ENCODE measurements around the gene INSRR. TPM values are rescaled to one million over a fixed set of nuclear protein-coding genes. Genes with fewer than 3 reads are reported as not detected.
A peak's percentile ranks its signal among the peaks of the same experiment; 100 is the strongest.

Gene INSRR
- total RNA-seq, 1 donor from 2014 or later, result 1.7 TPM

- Mint-ChIP-seq H3K4me1 (ENCODE audit: unreplicated experiment) (peaks cover 48% of the 10 kb centered on the region), H3K27ac (no peak overlapping the region), H3K9me3 (no peaks in the 10 kb centered on the region), H3K4me3 (no peak overlapping the region), H3K27me3 (peaks cover 2% of the 10 kb centered on the region), H3K36me3 (peaks cover 17% of the 10 kb centered on the region)
- DNase-seq (ENCODE audit: extremely low spot score, unreplicated experiment), result no peak
- TF ChIP-seq, protein P1, sequence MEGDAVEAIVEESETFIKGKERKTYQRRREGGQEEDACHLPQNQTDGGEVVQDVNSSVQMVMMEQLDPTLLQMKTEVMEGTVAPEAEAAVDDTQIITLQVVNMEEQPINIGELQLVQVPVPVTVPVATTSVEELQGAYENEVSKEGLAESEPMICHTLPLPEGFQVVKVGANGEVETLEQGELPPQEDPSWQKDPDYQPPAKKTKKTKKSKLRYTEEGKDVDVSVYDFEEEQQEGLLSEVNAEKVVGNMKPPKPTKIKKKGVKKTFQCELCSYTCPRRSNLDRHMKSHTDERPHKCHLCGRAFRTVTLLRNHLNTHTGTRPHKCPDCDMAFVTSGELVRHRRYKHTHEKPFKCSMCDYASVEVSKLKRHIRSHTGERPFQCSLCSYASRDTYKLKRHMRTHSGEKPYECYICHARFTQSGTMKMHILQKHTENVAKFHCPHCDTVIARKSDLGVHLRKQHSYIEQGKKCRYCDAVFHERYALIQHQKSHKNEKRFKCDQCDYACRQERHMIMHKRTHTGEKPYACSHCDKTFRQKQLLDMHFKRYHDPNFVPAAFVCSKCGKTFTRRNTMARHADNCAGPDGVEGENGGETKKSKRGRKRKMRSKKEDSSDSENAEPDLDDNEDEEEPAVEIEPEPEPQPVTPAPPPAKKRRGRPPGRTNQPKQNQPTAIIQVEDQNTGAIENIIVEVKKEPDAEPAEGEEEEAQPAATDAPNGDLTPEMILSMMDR (conservative IDR thresholded peaks at IDR 0.05), result no peak
Observed at GRCh38 chr1:156802421-156802935, 56.4 kb downstream of the INSRR start.

GRCh38 chr1:156801409-156802121 is 57.4 kb downstream of the INSRR start:
- H3K27me3 Mint-ChIP-seq, result no peaks in the 10 kb centered on the region

GRCh38 chr1:156797212-156797871 is 61.6 kb downstream of the INSRR start:
- Mint-ChIP-seq H3K9me3 (no peaks in the 10 kb centered on the region), H3K4me1 (ENCODE audit: unreplicated experiment) (peaks cover 37% of the 10 kb centered on the region), H3K27ac (no peak overlapping the region), H3K27me3 (no peaks in the 10 kb centered on the region), H3K4me3 (no peak overlapping the region), H3K36me3 (peaks cover 36% of the 10 kb centered on the region)
- DNase-seq (ENCODE audit: extremely low spot score, unreplicated experiment), result no peak
- TF ChIP-seq, protein P1 (conservative IDR thresholded peaks at IDR 0.05), result peak; percentile 87

More at GRCh38 chr1:156801409-156802121, 57.4 kb downstream of the INSRR start:
- Mint-ChIP-seq H3K27ac (no peak overlapping the region), H3K9me3 (no peaks in the 10 kb centered on the region), H3K4me1 (ENCODE audit: unreplicated experiment) (peaks cover 53% of the 10 kb centered on the region), H3K36me3 (peaks cover 20% of the 10 kb centered on the region), H3K4me3 (peak overlapping the region; percentile 34)
- TF ChIP-seq, protein P1 (conservative IDR thresholded peaks at IDR 0.05), result no peak
- DNase-seq (ENCODE audit: extremely low spot score, unreplicated experiment), result no peak

DNA sequence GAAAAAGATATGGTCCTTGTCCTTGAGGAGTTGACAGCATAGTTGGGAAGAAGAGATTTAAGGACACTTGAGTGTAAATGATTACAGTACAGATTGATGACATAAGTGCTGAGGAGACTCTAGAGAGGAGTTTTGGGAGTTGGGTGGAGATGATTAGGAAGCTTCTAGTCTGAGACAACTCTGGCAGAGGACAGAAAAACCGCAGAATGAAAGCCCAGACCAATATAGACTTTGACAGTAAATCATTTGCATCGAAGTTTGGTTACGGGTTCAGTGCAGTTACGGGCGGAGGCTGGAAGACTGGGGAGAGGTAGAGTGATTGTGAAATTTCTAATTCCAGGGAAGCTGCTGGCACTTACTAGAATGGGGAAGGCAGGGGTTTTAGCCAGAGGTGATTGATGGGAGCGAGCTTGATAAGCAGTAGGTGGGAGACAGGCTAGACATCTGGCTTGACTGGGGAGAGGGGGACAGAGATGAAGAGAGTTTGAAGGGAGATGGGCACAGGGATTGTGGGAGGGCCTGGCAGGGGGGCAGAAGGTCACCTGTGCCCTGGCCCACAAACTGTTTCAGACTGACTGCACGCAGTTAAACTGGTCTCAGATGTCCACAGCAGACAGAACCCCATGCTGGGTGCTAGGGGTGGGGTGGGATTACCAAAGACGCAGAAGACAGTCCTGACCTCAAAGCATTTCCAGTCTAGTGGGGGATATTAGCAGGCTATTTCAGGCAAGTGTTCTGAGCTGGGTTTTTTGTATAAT is 62.4 kb downstream of the INSRR start:
- Mint-ChIP-seq H3K27ac (no peak overlapping the region), H3K27me3 (no peaks in the 10 kb centered on the region), H3K4me3 (no peak overlapping the region), H3K36me3 (peaks cover 31% of the 10 kb centered on the region), H3K9me3 (no peaks in the 10 kb centered on the region), H3K4me1 (ENCODE audit: unreplicated experiment) (peaks cover 29% of the 10 kb centered on the region)
- DNase-seq (ENCODE audit: extremely low spot score, unreplicated experiment), result no peak
- TF ChIP-seq, protein P1 (conservative IDR thresholded peaks at IDR 0.05), result no peak

- H3K4me3 Mint-ChIP-seq, result no peak overlapping the region
- peaks cover 24% of the 10 kb centered on the region for H3K36me3 Mint-ChIP-seq
- H3K27ac Mint-ChIP-seq, result no peak overlapping the region
- H3K4me1 Mint-ChIP-seq (ENCODE audit: unreplicated experiment), result peaks cover 21% of the 10 kb centered on the region
- TF ChIP-seq, protein P1 (conservative IDR thresholded peaks at IDR 0.05), result no peak
- no peaks in the 10 kb centered on the region for H3K27me3 Mint-ChIP-seq
- no peak for DNase-seq (ENCODE audit: extremely low spot score, unreplicated experiment)
- no peaks in the 10 kb centered on the region for H3K9me3 Mint-ChIP-seq
Observed at GRCh38 chr1:156795787-156796186, 63.1 kb downstream of the INSRR start.

Measured in type B pancreatic cell (in vitro differentiated cells).